HG03196 (cell line): ENCODE results near the gene CACNA1S.

ENCODE experiments used
- ATAC-seq: cut with Tn5 transposase; IDR thresholded peaks from one replicate; pipeline ENCODE4 v1.9.1; 2021; ENCODE audit not compliant: unreplicated experiment

CACNA1S gene

GRCh38 chr1:201016943-201017827 is 95.0 kb downstream of the CACNA1S start:
- peak; percentile 36 for ATAC-seq

GRCh38 chr1:201016211-201016651 is 96.0 kb downstream of the CACNA1S start:
- no peak for ATAC-seq

DNA sequence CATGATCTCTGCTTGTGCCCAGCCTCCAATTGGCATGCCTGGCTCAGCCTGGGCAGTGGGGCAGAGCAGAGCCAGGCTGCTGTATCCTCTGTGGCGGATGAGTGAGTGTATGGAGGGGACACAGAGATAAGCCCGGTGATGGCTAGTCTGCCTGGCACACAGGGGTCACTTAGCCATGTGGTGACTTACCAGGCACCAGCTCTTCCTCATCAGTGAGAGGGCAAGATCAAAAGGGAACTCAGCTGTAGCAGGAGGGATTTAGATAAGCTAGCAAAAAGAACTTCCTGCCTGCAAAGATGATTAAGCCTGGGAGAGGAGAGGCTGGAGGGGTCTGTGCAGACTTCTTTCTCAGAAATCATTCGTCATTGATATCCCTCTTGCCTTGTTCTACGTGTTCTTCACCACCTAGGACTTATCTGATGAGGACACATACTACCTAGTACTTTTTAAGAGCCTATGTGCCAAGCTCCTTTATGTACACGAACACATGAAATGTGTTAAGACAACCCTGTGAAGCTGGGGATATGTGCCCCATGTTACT is 96.6 kb downstream of the CACNA1S start:
- ATAC-seq = no peak

DNA sequence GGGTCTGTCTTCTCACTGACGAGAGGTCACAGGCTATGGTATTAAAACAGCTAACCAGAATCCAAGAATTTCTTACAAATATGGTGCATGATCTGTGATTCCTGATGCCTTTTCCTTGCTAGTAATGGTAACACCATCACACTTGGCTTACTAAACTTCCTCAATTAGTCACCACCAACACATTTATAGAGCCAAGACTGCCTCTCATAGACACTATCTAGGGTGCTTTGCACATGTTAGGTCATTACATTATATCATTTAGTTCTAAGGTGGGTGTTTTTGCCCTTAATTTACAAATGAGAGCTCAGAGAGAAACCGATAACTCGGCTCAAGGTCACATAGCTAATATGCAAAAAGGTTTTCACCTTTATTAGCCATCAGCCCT is 97.4 kb downstream of the CACNA1S start:
- no peak for ATAC-seq

GRCh38 chr1:201013991-201014815 is 98.0 kb downstream of the CACNA1S start:
- no peak for ATAC-seq

DNA sequence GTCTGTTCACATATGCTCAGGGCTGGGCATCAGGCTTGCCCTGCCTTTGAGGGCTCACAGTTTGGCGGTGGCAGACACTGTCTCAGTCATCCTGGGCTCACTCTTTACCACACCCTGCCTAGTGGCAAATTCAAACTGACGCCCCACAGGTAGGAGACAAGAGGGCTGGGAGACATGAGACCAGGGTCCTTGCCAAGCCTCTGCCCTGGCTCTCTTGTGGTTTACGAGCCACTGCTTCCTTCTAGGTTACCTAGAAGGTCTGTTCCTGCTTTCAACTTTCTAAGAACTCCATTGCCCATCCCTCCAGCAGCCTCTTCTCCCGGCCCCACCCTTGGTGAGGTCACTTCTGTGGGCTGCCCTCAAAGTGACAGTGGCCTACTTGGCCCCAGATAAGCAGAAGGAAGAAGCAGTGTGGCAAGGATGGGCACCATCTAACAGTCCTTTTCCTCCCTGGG is 99.2 kb downstream of the CACNA1S start:
- no peak for ATAC-seq

DNA sequence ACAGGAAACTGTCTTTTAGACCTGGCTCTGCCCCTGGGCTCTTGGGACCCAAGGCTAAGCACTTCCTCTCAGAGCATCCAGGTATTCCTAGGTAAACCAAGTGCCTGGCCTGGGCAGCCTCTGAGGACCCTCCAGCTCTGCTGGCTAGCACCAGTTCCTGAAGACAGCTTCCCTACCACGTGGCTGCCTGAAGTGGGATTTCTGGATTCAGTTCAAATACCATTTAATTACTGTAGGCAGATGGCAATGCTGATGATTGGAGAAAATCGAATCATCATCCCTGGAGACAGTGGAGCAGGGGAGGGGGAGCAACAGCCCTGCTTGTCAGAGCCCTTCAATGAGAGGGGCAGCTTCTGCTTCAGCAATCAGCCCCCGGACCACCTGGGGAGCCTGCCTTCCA is 100.6 kb downstream of the CACNA1S start:
- ATAC-seq = no peak

GRCh38 chr1:201009962-201010645 is 102.1 kb downstream of the CACNA1S start:
- ATAC-seq = no peak

DNA sequence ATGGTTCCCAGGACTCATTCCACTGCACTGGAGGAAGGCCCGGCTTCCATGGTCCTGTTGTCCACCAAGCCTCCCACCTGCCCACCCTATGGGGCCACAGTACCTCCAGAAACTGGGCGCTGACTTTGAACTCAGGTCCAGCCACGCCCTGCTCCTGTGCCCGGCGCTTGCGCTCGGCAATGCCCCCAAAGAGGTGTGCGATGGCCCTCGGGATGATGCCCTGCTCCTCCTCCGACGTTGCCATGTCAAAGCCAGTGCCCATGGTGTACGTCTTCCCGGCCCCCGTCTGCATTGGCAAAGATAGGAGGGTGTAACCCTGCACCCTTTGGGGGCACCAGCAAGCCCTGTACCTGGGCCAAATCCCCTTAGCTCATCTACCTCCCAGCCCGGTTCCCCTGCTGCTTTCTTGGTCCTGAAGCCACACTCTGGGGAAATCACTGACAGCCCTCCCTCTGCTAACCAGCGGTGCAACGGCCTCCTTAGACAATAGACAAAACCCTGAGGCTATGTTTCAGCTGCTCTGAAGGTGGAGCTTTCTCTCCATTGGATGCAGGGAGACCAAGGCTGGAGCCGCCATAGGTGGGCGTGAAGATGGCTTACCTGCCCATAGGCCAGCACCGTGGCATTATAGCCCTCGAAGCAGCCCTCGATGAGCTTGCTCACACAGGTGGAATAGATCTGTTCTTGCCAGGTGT is 103.4 kb downstream of the CACNA1S start:
- ATAC-seq = no peak

GRCh38 chr1:201007481-201007880 is 104.7 kb downstream of the CACNA1S start:
- no peak for ATAC-seq

DNA sequence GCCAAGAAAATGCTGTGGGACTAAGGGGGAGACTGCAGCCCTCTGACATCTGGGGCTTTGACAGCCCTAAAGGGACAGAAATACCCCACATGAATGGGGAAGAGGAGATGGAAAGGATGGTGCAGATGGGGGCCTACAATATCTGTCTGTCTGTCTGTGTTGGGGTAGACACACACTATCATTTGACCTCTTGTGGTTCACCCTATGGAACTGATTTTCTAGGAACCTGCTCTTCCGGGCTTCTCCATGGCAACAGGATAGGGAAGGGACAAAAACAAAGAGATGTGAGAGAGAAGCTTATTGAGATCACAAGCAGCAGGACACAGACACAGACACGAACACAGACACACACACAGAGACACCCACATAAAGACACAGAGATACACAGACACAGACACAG is 105.8 kb downstream of the CACNA1S start:
- ATAC-seq = no peak

DNA sequence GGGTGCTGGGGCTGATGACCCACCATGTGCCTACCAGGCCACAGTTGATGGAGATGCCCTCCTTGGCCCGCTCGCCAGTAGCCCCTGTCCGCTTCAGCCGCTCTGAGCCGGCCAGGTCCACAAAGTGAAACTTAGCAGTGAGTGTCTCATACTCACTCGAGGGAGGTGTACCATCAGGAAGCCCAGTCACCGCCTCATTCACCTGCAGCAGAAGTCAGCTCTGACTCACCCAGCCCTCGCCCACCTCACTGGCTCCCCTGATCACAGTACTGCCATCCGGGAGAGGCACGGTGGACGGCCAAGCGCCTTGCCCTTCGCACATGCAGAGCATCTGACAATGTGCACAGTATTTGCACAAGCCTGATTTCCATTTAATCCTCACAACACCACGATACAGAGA is 107.5 kb downstream of the CACNA1S start:
- no peak for ATAC-seq

DNA sequence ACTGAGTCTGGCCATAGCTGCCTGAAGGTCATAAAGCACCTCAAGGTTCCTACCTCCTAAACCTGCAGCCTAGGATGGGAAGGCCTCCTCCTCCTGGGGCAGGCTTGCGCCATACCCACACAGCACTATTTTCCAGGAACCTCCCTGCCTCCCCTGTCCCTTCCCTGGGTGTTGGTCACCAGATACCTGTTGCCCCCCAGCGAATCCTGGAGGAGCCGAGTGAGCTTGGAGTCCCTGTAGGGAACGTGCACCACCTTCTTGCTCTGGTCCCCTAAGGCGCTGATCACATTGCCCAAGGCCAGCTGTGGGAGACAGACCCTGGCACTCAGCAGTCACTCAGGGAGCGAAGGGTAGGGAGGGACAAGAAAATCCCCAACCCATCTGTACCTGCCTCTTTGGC is 108.1 kb downstream of the CACNA1S start:
- ATAC-seq = no peak

DNA sequence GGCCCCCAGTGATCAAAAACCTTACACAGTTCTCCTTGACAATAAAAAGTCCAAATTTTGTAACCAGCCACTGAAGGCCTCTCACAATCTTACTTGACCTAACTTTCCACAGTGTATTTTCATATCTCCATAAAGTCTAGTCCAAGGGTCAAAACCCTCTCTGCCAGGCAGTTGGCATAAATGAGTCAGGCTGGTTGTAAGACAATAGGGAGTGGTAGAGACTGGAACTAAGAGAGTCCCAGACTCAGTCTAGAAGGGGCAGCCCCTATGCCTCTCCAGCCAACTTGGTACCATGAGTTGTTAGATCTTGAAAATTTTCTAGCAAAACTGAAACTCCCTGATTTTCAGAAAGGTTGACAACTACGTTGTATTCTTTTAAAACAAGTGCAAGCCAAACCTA is 109.7 kb downstream of the CACNA1S start:
- ATAC-seq = no peak

DNA sequence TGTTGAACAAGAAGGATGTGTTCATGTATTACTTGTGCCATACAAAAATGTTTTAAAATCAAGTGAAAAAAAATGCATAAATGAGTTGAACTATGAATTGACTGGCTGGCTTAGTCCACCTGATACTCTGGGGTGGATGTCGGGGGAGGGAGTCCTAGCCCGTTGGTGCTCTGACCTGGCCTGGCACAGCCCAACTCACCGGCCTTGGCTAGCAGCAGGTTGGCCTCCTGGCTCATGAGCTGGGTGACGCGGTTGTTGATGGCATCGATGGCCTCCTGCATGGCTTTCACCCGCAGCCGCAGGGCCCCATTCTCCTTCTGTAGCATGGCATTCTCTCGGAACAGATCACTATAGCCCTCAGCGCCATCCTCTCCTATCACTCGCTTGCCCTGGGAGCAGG is 110.3 kb downstream of the CACNA1S start:
- no peak for ATAC-seq

DNA sequence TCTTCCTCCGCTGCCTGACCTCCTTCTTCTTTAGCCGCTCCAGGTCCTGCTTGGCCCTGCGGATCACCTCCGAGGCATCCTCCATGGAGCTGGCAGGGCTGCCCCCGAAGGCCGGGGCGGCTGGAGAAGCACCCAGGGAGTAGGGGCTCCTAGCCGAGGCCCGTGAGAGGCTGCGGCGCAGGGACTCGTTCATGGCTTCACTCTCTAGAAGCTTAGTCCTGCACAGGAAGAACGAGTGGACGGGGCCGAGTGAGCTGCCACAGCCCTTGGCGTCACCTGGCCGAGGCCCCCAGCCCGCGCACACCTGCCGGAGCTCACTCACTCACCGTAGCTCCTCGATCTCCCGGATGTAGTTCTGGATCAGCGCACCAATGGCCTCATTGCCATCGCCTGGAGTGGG is 111.8 kb downstream of the CACNA1S start:
- ATAC-seq = no peak

DNA sequence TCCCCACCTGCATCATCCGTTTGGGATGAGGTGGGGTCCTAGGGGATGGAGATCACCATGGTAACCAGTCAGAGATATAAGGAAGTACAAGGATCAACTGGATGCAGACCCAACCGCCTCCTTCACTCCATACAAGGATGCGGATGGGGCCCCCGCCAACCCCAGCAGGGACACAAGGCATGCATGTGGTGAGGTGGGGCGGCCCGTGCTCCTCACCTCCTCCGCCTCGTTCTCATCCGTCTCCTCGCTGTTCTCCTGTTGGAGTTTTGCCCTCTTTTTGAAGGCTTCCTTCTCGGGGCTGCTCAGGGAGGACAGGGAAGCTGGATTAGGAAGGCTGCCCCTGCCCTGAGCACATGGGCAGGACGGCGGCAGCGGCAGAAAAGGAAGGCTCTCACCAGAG is 112.6 kb downstream of the CACNA1S start:
- no peak for ATAC-seq

DNA sequence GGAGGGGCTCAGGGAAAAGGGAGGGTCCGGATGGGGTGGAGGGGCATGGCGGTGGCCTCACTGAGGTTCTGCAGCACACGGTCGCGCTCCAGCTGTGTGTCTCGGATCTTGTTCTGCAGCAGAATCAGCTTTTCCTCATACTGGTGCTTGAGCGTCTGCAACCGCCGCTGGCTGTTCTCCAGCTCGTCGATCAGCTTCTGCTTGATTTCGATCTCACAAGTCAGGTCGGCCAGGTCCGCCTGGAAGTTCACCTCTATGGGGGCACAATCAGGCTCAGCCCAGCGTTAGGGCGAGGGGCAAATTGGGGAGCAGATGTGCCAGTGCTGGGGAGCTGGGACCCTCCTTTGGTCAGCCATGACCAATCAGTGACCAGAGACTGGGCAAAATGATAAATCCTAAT is 113.9 kb downstream of the CACNA1S start:
- ATAC-seq = no peak

DNA sequence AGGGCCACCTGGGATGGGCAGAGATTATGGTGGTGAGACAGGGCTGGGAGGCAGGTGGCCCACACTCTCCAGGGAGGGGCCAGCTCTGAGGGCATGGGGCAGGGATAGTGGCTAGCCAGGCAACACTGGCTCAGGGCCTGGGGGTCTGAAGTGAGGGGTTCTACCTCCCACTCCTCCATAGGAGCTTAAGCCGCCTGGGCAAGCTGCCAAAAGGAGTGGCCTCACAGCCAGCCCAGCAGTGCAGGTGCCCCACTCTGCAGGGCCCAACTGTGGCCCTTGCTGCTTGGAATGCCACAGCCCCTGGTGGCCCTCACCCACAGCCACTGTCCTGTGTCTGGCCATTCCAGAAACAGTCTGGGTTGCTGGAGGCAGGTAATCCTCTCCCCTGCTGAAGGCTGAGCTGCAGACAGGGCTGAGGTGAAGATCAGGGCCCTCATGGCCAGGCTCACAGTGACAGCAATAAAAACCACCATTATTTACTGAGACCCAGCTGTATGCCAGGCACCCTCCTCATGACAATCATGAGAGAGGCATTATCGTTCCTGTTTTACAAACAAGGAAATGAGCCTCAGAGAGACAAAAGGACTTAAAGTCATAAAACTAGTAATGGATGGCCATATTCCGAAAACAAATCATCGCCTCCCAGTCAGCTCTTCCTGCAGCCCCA is 119.7 kb downstream of the CACNA1S start:
- ATAC-seq = no peak

- no peak for ATAC-seq
Measured at GRCh38 chr1:200991097-200991614, 121.1 kb downstream of the CACNA1S start.
